Stimulated activated CD4-positive, alpha-beta T cell treated with anti-CD3 and anti-CD28 coated beads, Interleukin-12 subunit alpha, Interleukin-12 subunit beta, amount 100 ng/mL, for 4 hours (primary cell): Measurements from ENCODE around the gene CMTM3.
"Not testable (repeated sequence)": the region's sequence is repeated elsewhere in the genome, so short reads cannot be mapped to it uniquely, and the experiment has no call there.

Experiments used
- DNase-seq: peaks from one replicate; pipeline ENCODE4 v3.0.0-alpha.2; 2020

The CMTM3 gene

GRCh38 chr16:66585481-66586239 is 18.8 kb upstream of the CMTM3 start:
- no peak for DNase-seq

- no peak for DNase-seq
These were observed 16.5 kb upstream of the CMTM3 start for GRCh38 chr16:66587881-66588600.

DNA sequence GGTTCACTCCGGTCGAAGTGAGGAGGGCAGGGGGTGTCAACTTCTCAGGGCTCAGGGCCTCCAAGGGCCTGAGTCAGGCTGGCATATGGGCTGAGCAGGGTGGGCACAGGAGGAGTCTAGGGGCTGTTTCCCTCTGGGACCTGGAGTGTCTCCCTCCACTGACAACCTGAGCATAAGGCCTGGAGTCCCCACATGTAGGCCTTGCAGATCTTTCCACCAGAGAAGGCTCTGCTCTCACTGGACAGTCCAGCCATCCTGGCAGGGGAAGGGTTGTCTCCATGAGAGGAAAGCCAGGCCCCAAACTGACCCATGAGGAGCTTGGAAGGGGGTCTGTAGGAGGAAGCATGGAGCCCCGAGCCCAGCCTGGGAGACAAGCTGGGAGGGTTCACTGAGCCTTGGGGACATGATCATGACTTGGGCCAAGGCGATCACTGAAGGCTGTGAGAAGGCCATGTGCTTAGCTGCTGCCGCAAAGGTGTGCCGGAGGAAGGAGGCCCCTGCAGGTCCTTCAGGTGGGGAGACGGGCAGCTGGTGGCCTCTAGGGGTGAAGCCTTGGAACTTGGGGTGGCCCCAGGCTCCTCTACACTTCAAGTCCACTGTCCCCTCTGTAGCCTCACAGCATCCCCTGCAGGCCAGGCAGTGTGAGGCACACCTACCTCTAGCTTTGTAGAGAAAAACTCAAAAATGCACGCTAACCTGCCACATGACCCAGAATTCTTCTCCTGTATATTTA is 15.4 kb upstream of the CMTM3 start:
- peak; percentile 41 for DNase-seq

GRCh38 chr16:66590322-66590721 is 14.2 kb upstream of the CMTM3 start:
- DNase-seq: no peak

GRCh38 chr16:66591018-66591417 is 13.5 kb upstream of the CMTM3 start:
- no peak for DNase-seq

DNA sequence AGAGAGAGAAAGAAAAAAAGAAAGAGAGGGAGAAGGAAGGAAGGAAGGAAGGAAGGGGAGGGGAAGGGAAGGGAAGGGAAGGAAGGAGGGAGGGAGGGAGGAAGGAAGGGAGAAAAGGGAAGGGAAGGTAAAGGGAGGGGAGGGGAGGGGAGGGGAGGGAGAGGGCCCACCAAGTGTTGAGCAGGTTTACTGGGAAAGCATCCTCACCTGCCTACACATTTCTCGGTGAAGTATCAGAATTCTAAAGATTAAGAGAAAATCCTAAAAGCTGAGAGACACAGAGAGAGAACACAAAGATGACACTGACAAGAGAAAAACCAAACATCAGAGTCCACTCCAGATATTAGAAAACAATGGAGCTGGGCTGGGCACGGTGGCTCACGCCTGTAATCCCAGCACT is 12.3 kb upstream of the CMTM3 start:
- no peak for DNase-seq

DNA sequence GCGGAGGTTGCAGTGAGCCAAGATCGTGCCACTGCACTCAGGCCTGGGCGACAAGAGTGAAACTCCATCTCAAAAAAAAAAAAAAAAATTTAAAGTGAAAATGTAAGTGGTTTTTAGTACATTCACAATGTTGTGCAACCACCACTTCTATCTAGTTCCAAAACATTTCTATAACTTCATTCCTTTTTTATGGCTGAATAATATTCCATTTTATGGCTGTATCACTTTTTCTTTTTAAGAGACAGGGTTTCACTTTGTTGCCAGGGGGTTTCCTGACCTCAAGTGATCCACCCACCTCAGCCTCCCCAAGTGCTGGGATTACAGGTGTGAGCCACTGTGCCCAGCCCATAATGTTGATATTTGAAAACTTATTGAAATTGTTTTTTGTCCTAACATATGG is 11.7 kb upstream of the CMTM3 start:
- DNase-seq: no peak

DNA sequence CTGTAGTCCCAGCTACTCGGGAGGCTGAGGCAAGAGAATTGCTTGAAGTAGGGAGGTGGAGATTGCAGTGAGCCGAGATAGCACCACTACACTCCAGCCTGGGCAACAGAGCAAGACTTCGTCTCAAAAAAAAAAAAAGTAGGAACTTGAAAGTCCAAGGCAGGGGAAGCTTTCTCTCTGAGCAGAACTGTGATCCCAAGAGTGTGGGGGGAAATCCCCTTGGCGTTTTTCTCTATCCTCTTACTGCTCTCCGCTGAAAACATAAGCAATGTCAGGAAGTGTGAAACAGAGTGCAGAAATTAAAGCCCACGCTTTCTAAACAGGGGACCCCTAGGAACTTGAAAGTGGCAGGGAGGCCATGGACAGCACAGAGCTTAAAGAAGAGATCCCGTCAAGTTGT is 9.8 kb upstream of the CMTM3 start:
- no peak for DNase-seq

DNA sequence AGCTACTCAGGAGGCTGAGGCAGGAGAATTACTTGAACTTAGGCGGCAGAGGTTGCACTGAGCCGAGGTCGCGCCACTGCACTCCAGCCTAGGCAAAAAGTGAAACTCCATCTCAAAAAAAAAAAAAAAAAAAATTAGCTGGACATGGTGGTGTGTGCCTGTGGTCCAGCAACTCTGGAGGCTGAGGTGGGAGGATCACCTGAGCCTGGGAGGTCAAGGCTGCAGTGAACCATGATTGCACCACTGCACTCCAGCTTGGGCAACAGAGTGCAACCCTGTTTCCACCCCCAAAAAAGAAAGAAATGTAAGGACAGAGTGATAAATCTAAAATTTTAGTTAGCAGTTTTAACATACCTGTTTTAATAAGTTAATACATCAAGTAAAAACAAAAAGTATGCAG is 7.9 kb upstream of the CMTM3 start:
- DNase-seq: not testable (repeated sequence)

DNA sequence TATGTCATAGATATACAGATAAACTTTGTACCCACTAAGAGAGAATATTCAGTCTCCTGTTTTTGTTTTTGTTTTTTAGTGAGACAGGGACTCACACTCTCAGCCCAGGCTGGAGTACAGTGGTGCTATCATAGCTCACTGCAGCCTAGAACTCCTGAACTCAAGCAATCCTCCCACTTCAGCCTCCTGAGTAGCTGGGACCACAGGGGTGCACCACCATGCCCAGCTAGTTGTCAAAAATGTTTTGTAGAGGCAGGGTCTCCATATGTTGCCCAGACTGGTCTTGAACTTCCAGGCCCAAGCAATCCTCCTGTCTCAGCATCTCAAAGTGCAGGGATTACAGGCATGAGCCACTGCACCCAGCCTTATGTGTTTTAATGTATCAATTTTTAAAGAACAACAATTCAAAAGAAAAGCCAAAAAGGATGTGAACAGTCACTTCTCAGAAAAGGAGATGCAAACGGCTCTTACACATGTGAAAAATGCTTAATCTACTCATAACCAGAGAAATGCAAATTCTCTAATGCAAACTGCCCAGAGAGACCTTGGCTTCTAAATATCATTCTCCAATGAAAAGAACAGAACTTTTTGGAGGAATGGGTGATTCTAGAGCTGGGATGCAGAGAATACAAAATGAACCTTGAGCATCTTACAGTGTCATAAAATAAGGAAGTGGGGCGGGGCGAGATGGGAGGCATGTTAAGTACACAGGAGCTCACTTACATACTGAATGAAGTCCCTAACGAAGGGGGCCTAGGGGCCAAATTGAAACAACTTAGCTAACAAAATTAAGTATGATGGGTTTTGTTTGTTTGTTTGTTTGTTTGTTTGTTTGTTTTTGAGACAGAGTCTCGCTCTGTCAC is 7.3 kb upstream of the CMTM3 start:
- no peak for DNase-seq

- DNase-seq: no peak
These were observed 6.4 kb upstream of the CMTM3 start for GRCh38 chr16:66598111-66598510.

DNA sequence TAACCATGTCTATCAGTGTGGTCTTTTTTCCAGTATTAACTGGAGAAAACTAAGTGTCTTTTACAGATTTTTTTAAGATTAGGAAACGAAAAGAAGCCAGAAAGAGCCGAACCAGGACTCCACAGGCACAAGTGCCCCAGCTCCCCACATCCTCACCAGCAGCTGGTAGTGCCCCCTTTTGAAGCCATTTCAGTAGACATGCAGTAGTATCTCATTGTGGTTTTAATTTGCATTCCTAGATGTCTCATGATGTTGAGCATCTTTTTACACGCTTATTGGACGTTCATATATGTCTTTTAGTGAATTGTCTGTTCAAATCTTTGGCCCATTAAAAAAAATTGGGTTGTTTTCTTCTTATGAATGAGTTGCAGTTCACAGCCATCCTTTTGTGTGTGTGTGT is 4.8 kb upstream of the CMTM3 start:
- no peak for DNase-seq

- DNase-seq: no peak
These were observed 4.0 kb upstream of the CMTM3 start for GRCh38 chr16:66600477-66600876.

DNA sequence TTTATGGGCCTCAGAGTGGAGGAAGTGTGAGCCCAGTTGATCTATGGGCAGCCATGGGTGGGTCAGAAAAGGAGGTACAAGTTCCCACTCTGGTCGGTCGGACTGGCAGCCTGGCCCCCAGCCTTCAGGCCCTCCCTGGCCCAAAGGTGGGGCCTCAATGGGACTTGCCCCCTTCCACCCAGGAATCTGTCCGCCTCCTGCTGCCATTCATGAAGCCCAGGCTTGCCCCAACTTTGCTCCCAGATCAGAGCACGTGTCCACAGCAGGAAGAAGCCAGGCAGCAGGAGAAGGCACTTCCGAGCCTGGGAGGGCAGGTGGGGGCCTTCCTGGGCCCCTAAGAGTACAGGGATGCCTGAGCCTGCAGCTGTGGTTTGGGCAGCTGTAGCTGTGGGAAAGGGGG is 3.0 kb upstream of the CMTM3 start:
- DNase-seq: no peak

- peak; percentile 54 for DNase-seq
These were observed 748 bp upstream of the CMTM3 start for GRCh38 chr16:66603537-66604375.

DNA sequence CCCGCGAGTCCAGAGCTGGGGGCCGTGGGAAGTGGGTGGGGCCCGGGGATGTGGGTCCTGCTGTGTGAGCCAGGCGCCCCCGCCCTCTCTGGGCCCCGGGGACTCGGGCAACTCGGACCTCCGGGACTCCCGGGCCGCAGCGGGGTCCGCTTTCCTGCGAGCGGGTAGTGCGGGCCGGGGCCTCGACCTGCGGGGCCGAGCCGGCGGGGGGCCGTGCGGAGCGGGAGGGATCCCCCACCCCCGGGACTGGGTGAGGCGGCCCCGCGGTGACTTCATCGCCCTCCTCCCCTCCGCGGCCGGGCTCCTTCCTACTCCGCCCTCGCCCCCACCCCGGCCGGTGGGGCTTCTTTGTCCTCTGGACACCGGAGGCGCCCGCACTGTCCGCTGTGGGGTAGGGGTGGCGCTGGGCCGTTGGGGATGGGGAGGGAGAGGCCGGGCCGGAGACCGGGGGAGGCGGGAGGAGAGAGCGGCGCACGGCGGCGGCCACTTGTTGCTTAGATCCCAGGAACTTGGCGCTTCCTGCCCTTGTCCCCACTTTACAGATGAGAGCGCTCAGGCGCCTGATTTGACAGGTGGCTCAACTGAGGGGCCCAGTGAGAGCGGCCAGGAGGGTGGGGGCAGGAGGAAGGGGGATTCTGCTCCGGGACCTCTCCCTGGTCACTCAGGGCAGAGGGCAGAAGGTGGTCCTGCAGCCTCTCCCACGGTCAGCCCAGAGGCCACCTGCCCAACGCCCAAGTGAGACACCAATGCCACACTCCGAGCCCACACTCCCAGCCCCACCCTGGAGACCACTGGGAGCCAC is 874 bp downstream of the CMTM3 start:
- DNase-seq: peak; percentile 31

GRCh38 chr16:66605979-66606751 is 1.7 kb downstream of the CMTM3 start:
- no peak for DNase-seq

DNA sequence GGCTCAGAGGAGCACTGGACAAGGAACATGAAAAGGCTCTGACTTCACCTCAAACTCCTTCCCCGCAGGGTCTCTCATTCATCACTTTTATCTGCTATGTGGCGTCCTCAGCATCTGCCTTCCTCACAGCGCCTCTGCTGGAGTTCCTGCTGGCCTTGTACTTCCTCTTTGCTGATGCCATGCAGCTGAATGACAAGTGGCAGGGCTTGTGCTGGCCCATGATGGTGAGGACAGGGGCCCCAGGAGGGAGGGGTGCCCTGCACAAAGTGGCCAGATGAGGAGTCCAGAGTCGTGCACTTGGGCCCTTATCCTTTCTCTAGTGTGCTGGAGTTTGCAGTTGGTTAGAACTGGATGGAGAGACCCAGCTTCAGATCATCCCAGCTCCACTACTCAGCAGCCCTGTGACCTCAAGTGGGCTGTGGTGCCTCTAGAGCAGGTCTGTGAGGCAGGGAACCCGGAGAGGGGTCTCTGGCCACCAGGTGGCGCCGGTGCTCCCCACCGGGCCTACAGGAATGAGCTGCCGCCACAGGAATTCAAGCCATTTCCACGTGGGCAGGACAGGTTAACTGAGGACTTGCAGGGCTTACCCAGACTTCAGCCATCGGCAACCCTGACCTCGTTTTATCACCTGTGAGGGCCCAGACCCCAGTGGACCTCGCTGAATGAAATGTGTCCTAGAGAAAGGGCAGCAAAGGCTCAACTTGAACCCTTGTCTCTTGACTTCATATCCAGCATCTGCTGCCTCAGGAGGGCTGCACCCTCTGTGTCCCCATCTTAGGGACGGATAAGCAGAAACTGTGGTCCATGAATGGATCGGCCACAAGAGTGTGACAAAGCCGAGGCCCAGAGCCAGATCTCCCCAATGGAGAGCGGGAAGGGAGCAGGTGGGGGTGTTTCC is 4.0 kb downstream of the CMTM3 start:
- peak; percentile 87 for DNase-seq

GRCh38 chr16:66609139-66609510 is 4.6 kb downstream of the CMTM3 start:
- no peak for DNase-seq
